ENCODE results near the gene ANKRD62.

ANKRD62 gene

GRCh38 chr18:12093520-12094257, at the start of gene ANKRD62:
Gene ANKRD62 (plus strand): TSS chr18:12093843. CDS start chr18:12094018, 175 bp downstream.
- Histone ChIP-seq H3K27ac (ENCODE audit: poor library complexity, severe bottlenecking) (no peak within 1 kb of the TSS), H3K36me3 (ENCODE audit: low read depth) (no peaks in the 10 kb centered on the region), H3K4me1 (ENCODE audit: insufficient read depth, poor library complexity, severe bottlenecking) (no peaks in the 10 kb centered on the region), H3K27me3 (ENCODE audit: insufficient read depth, poor library complexity, severe bottlenecking) (no peaks in the 10 kb centered on the region), H3K4me3 (ENCODE audit: severe bottlenecking) (no peak within 1 kb of the TSS), H3K9me3 (ENCODE audit: severe bottlenecking) (no peaks in the 10 kb centered on the region)
- no peak for TF ChIP-seq CTCF (IDR thresholded peaks at IDR 0.05; ENCODE audit: poor library complexity, severe bottlenecking)
- ATAC-seq (ENCODE audit: low read depth): no peak
- DNase-seq (ENCODE audit: low spot score): no peak

GRCh38 chr18:12044591-12044990, 49.1 kb upstream of the ANKRD62 start:
- Histone ChIP-seq H3K4me3 (ENCODE audit: severe bottlenecking) (no peak overlapping the region), H3K27ac (ENCODE audit: poor library complexity, severe bottlenecking) (no peak overlapping the region), H3K9me3 (ENCODE audit: severe bottlenecking) (no peaks in the 10 kb centered on the region), H3K36me3 (ENCODE audit: low read depth) (no peaks in the 10 kb centered on the region), H3K4me1 (ENCODE audit: insufficient read depth, poor library complexity, severe bottlenecking) (no peaks in the 10 kb centered on the region), H3K27me3 (ENCODE audit: insufficient read depth, poor library complexity, severe bottlenecking) (no peaks in the 10 kb centered on the region)
- no peak for ATAC-seq (ENCODE audit: low read depth)
- no peak for TF ChIP-seq CTCF (IDR thresholded peaks at IDR 0.05; ENCODE audit: poor library complexity, severe bottlenecking)
- no peak for DNase-seq (ENCODE audit: low spot score)

GRCh38 chr18:12046046-12046750, 47.4 kb upstream of the ANKRD62 start:
- H3K36me3 ChIP-seq (ENCODE audit: low read depth): no peaks in the 10 kb centered on the region
- TF ChIP-seq CTCF (IDR thresholded peaks at IDR 0.05; ENCODE audit: poor library complexity, severe bottlenecking): no peak
- no peaks in the 10 kb centered on the region for H3K4me1 ChIP-seq (ENCODE audit: insufficient read depth, poor library complexity, severe bottlenecking)
- H3K4me3 ChIP-seq (ENCODE audit: severe bottlenecking): no peak overlapping the region
- H3K27me3 ChIP-seq (ENCODE audit: insufficient read depth, poor library complexity, severe bottlenecking): no peaks in the 10 kb centered on the region
- ATAC-seq (ENCODE audit: low read depth): no peak
- H3K27ac ChIP-seq (ENCODE audit: poor library complexity, severe bottlenecking): no peak overlapping the region
- H3K9me3 ChIP-seq (ENCODE audit: severe bottlenecking): no peaks in the 10 kb centered on the region
- no peak for DNase-seq (ENCODE audit: low spot score)

- H3K4me3 ChIP-seq (ENCODE audit: severe bottlenecking): no peak overlapping the region
- H3K27ac ChIP-seq (ENCODE audit: poor library complexity, severe bottlenecking): no peak overlapping the region
- no peak for TF ChIP-seq CTCF (IDR thresholded peaks at IDR 0.05; ENCODE audit: poor library complexity, severe bottlenecking)
- H3K4me1 ChIP-seq (ENCODE audit: insufficient read depth, poor library complexity, severe bottlenecking): no peaks in the 10 kb centered on the region
- no peaks in the 10 kb centered on the region for H3K27me3 ChIP-seq (ENCODE audit: insufficient read depth, poor library complexity, severe bottlenecking)
- DNase-seq (ENCODE audit: low spot score) (peak; percentile 52), ATAC-seq (ENCODE audit: low read depth) (0 out of 3 replicates have a peak, but pooled peaks have one; percentile 25)
- H3K9me3 ChIP-seq (ENCODE audit: severe bottlenecking): no peaks in the 10 kb centered on the region
- no peaks in the 10 kb centered on the region for H3K36me3 ChIP-seq (ENCODE audit: low read depth)
Observed at GRCh38 chr18:12046751-12047335, 46.8 kb upstream of the ANKRD62 start.
